SU-DHL-6 (cell line): ENCODE results near the gene MYORG.

ENCODE experiments used
- H2AFZ ChIP-seq: fragments of 200-600 bp; sonication (generic); 2 replicates; pipeline ENCODE4 v1.6.1; 2014; ENCODE audit warnings: low read depth, mild to moderate bottlenecking, moderate library complexity, mixed read lengths, antibody characterized with exemption, low read length; ENCODE audit not compliant: severe bottlenecking
- H3F3A ChIP-seq: fragments of 200-600 bp; shearing (Covaris generic); 2 replicates; pipeline ENCODE4 v1.6.0; 2016; ENCODE audit warnings: antibody characterized with exemption, mild to moderate bottlenecking; ENCODE audit not compliant: insufficient read depth
- H3K27ac ChIP-seq: fragments of 200-600 bp; sonication (generic); 2 replicates; pipeline ENCODE4 v1.5.1; 2016; ENCODE audit warnings: low read depth, mild to moderate bottlenecking, low read length, moderate library complexity, mixed read lengths
- H3K27me3 ChIP-seq: fragments of 200-600 bp; sonication (generic), shearing (Covaris generic); 2 replicates; pipeline ENCODE4 v1.6.0; 2014; ENCODE audit warnings: mild to moderate bottlenecking, low read length
- H3K36me3 ChIP-seq: fragments of 200-600 bp; sonication (generic); 2 replicates; pipeline ENCODE4 v1.6.1; 2014; ENCODE audit warnings: mild to moderate bottlenecking, low read length, mixed read lengths
- H3K4me2 ChIP-seq: fragments of 300-600, 200-600 bp; shearing (Covaris generic), sonication (generic); 2 replicates; pipeline ENCODE4 v1.6.0; 2014; ENCODE audit warnings: low read length, low read depth, mild to moderate bottlenecking; ENCODE audit not compliant: poor library complexity, severe bottlenecking
- H3K4me3 ChIP-seq: fragments of 200-600 bp; sonication (generic); 2 replicates; pipeline ENCODE4 v1.5.1; 2014; ENCODE audit warnings: antibody characterized with exemption, low read length, mild to moderate bottlenecking, mixed read lengths; ENCODE audit not compliant: insufficient read depth, poor library complexity, severe bottlenecking
- H3K79me2 ChIP-seq: fragments of 200-600 bp; sonication (generic); 2 replicates; pipeline ENCODE4 v1.6.1; 2014; ENCODE audit warnings: mild to moderate bottlenecking, low read length, moderate library complexity; ENCODE audit not compliant: insufficient read depth
- H3K9ac ChIP-seq: fragments of 200-600 bp; sonication (generic); 2 replicates; pipeline ENCODE4 v1.7.0; 2014; ENCODE audit warnings: mild to moderate bottlenecking, low read length
- H3K9me2 ChIP-seq: fragments of 200-600 bp; sonication (generic); replicated peaks from 2 replicates; pipeline ENCODE4 v1.6.1; 2014; ENCODE audit warnings: low read length; ENCODE audit not compliant: insufficient read depth
- H3K9me3 ChIP-seq: fragments of 200-600 bp; sonication (generic); 2 replicates; pipeline ENCODE4 v1.6.1; 2014; ENCODE audit warnings: low read length, mixed read lengths; ENCODE audit not compliant: insufficient read depth
- H4K20me1 ChIP-seq: fragments of 200-600 bp; sonication (generic); 2 replicates; pipeline ENCODE4 v1.6.1; 2014; ENCODE audit warnings: low read depth, mild to moderate bottlenecking, antibody characterized with exemption, low read length, moderate library complexity, mixed read lengths
- CTCF ChIP-seq: fragments of 200-600 bp; sonication (generic); IDR thresholded peaks from one replicate; pipeline ENCODE4 v1.5.1; 2017; ENCODE audit warnings: antibody characterized with exemption, mild to moderate bottlenecking, low read length, moderate library complexity; ENCODE audit not compliant: insufficient read depth, poor library complexity, severe bottlenecking
- EZH2phosphoT487 ChIP-seq: fragments of 200-600 bp; sonication (generic), shearing (Covaris generic); conservative IDR thresholded peaks from 2 replicates; pipeline ENCODE4 v1.6.1; 2018; ENCODE audit warnings: mild to moderate bottlenecking, antibody characterized with exemption, low read length, moderate library complexity, mixed read lengths

MYORG gene

GRCh38 chr9:34403554-34404380, 27.1 kb upstream of the MYORG start:
- H3K9me2 ChIP-seq, result no peaks in the 10 kb centered on the region
- no peak overlapping the region for H3K4me2 ChIP-seq
- no peaks in the 10 kb centered on the region for H3K9me3 ChIP-seq
- H3K79me2 ChIP-seq, result no peaks in the 10 kb centered on the region
- H3F3A ChIP-seq, result no peaks in the 10 kb centered on the region
- H3K4me3 ChIP-seq, result no peak overlapping the region
- H2AFZ ChIP-seq, result no peak overlapping the region
- no peaks in the 10 kb centered on the region for H3K36me3 ChIP-seq
- H3K27me3 ChIP-seq, result no peaks in the 10 kb centered on the region
- TF ChIP-seq EZH2phosphoT487 (no peak), CTCF (peak; percentile 100)
- no peak overlapping the region for H3K27ac ChIP-seq
- no peaks in the 10 kb centered on the region for H4K20me1 ChIP-seq
- H3K9ac ChIP-seq, result no peak overlapping the region

GRCh38 chr9:34400686-34401602, 24.2 kb upstream of the MYORG start:
- H3K4me3 ChIP-seq, result no peak overlapping the region
- no peaks in the 10 kb centered on the region for H3K9me2 ChIP-seq
- no peaks in the 10 kb centered on the region for H3K27me3 ChIP-seq
- TF ChIP-seq CTCF, result no peak
- TF ChIP-seq EZH2phosphoT487, result no peak
- no peaks in the 10 kb centered on the region for H3F3A ChIP-seq
- no peak overlapping the region for H3K4me2 ChIP-seq
- H3K36me3 ChIP-seq, result no peaks in the 10 kb centered on the region
- H3K27ac ChIP-seq, result no peak overlapping the region
- H3K9me3 ChIP-seq, result no peaks in the 10 kb centered on the region
- no peak overlapping the region for H2AFZ ChIP-seq
- H3K9ac ChIP-seq, result no peak overlapping the region
- H4K20me1 ChIP-seq, result no peaks in the 10 kb centered on the region
- no peaks in the 10 kb centered on the region for H3K79me2 ChIP-seq

- H3K79me2 ChIP-seq, result no peaks in the 10 kb centered on the region
- no peaks in the 10 kb centered on the region for H3K9me2 ChIP-seq
- no peak overlapping the region for H3K27ac ChIP-seq
- H3K4me3 ChIP-seq, result no peak overlapping the region
- H3K9ac ChIP-seq, result no peak overlapping the region
- H3F3A ChIP-seq, result no peaks in the 10 kb centered on the region
- no peak for TF ChIP-seq EZH2phosphoT487
- no peak for TF ChIP-seq CTCF
- no peak overlapping the region for H3K4me2 ChIP-seq
- no peaks in the 10 kb centered on the region for H4K20me1 ChIP-seq
- H3K27me3 ChIP-seq, result no peaks in the 10 kb centered on the region
- H3K36me3 ChIP-seq, result no peaks in the 10 kb centered on the region
- no peak overlapping the region for H2AFZ ChIP-seq
- no peaks in the 10 kb centered on the region for H3K9me3 ChIP-seq
Observed at GRCh38 chr9:34400275-34400674, 23.6 kb upstream of the MYORG start.
